PC-9 (cell line): ENCODE results near the gene RAB24.

Experiments
- CTCF ChIP-seq: fragments of 200-600 bp; sonication (generic); conservative IDR thresholded peaks from 2 replicates; pipeline ENCODE4 v1.6.1; 2017; ENCODE audit warnings: mixed run types, antibody characterized with exemption, mild to moderate bottlenecking, moderate library complexity
- EZH2 ChIP-seq: fragments of 200-600 bp; sonication (generic); IDR thresholded peaks from 2 replicates; pipeline ENCODE4 v1.8.0; 2017; ENCODE audit warnings: antibody characterized with exemption, low read depth

GRCh38 chr5:177253252-177253651 lies 50.3 kb downstream of the RAB24 start:
- TF ChIP-seq CTCF (no peak), EZH2 (no peak)
